AG04449 (cell line): ENCODE measurements around the gene IMMP2L.

Source experiments
- CTCF ChIA-PET: fragments of 350-600 bp; formaldehyde crosslinking; extraction: SDS; loops from one replicate; lab custom pipeline; 2021; ENCODE audit warnings: antibody characterized with exemption; lab: Yijun Ruan, JAX
- POLR2A ChIA-PET: fragments of 400-600, 350-600 bp; formaldehyde crosslinking; extraction: SDS; loops from one replicate; lab custom pipeline; 2020; ENCODE audit warnings: antibody characterized with exemption, inconsistent platforms; lab: Yijun Ruan, JAX
- DNase-seq: peaks from one replicate; pipeline ENCODE4 v3.0.0-alpha.2; 2010; ENCODE audit warnings: low read depth, low spot score
- H3K4me3 ChIP-seq: 2 replicates; pipeline ENCODE4 v1.5.1; 2011; ENCODE audit warnings: low read depth, mild to moderate bottlenecking, control low read depth, low read length
- TF ChIP-seq, protein P1 (sequence below): IDR thresholded peaks from one replicate; pipeline ENCODE4 v1.5.1; 2011; ENCODE audit warnings: mild to moderate bottlenecking, moderate library complexity, low read length, control low read depth, inconsistent platforms; ENCODE audit not compliant: insufficient read depth; ENCODE audit errors: missing control alignments

IMMP2L gene

DNA sequence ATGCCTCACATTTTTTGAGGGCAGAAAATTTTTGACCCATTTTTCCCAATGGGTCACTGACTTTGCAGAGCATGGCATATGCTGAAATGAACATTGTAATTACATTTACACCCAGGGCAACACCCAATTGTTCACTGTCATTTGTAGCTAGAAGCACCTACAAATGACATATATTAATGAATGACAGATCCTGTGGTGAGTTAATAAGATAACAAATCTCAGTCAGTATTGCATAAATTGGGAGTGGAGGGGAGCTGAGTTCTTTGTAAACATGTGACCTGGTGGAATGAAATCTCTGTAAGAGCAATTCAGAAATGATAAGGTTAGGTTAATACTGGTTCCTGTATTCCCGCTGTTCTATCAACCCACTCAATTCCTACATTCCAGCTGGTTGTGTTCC lies 726.4 kb downstream of the IMMP2L start:
- no peak overlapping the region for H3K4me3 ChIP-seq
- CTCF ChIA-PET, result no interaction called here
- TF ChIP-seq, protein P1, sequence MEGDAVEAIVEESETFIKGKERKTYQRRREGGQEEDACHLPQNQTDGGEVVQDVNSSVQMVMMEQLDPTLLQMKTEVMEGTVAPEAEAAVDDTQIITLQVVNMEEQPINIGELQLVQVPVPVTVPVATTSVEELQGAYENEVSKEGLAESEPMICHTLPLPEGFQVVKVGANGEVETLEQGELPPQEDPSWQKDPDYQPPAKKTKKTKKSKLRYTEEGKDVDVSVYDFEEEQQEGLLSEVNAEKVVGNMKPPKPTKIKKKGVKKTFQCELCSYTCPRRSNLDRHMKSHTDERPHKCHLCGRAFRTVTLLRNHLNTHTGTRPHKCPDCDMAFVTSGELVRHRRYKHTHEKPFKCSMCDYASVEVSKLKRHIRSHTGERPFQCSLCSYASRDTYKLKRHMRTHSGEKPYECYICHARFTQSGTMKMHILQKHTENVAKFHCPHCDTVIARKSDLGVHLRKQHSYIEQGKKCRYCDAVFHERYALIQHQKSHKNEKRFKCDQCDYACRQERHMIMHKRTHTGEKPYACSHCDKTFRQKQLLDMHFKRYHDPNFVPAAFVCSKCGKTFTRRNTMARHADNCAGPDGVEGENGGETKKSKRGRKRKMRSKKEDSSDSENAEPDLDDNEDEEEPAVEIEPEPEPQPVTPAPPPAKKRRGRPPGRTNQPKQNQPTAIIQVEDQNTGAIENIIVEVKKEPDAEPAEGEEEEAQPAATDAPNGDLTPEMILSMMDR, result no peak
- POLR2A ChIA-PET, result no interaction called here
- DNase-seq, result no peak

DNA sequence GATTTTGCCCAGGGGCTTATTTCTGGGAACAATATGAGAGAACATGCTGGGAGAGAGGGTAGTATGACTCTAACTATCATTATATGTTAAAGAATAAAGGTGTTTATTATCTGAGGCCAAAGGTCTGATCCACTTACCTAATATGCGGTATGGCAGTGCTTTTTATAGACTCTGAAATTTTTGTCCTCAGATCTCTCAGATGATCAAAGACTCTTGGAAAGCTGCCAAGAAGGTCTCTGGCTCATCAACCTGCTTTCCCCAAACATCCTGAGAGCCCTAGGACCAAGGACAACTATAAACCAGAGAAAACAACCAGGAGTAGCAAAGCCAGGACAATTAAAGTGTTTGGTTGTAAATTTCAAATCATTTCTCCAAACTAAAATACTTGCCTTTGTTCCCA lies 727.1 kb downstream of the IMMP2L start:
- no peak for DNase-seq
- H3K4me3 ChIP-seq, result no peak overlapping the region
- CTCF ChIA-PET, result no interaction called here
- POLR2A ChIA-PET, result no interaction called here
- TF ChIP-seq, protein P1, result no peak

DNA sequence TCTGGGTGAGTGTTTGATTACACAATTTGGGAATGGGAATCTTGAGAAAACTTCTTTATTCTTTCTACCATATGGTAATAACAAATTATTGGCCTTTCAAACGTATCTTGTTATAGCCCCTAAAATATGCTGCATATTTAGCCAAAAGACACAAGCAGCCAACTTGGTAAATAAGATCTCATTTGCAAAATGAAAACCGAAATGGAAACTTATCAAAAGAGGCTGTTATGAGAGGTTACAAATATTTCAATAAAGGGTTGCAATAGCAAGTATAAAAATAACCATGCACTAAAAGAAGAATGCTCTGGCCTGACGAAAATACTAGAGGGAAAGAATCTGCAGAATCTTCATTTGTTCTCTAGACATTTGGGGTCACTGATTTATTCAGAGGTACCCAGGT lies 730.9 kb downstream of the IMMP2L start:
- CTCF ChIA-PET, result interaction anchor here (1.1 kb wide), 1 partner anchor 9 kb away, joined by 3 read pairs; no protein-coding TSS in a partner anchor
- TF ChIP-seq, protein P1, result no peak
- H3K4me3 ChIP-seq, result no peak overlapping the region
- DNase-seq, result no peak
- POLR2A ChIA-PET, result no interaction called here

DNA sequence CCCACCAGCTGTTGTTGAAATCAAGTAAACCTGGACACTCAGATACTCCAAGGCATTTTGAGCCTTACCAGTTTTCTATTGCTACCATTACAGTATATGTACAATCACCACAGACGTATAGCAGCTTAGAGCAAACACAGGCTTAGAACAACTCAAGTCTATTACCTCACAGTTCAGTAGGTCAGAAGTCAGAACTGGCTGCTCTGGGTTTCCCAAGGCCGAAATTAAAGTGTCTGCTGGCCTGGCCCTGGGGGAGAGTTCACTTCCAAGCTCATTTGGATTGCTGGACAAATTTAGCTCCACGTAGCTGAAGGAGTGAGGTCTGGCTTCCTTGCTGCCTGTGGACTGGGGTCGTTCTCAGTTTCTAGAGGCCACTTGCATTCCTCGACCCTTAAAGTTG lies 731.5 kb downstream of the IMMP2L start:
- no peak overlapping the region for H3K4me3 ChIP-seq

DNA sequence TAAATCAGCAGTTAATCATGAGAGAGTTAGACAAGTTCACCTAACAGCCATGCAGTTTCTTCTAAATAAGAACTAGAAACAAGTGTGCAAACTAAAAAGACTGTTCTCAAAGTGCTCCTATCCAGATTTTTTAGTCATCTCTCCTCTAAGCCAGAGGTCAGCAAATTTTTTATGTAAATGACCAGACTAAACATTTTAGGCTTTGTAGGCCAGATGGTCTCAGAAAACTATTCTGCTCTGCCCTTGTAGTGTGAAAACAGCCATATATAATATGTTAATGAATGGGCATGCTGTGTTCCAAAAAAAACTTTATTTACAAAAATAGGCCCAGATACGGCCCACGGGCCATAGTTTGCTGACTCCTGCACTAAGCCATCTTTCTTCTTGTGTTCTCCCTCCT lies 734.4 kb downstream of the IMMP2L start:
- no peak for DNase-seq
- TF ChIP-seq, protein P1, result no peak

More for the DNA sequence above, 731.5 kb downstream of the IMMP2L start:
- DNase-seq, result no peak
- ChIA-PET POLR2A (no interaction called here), CTCF (interaction anchor here (1.1 kb wide), 1 partner anchor 9 kb away, joined by 3 read pairs; no protein-coding TSS in a partner anchor)
- TF ChIP-seq, protein P1, result no peak

DNA sequence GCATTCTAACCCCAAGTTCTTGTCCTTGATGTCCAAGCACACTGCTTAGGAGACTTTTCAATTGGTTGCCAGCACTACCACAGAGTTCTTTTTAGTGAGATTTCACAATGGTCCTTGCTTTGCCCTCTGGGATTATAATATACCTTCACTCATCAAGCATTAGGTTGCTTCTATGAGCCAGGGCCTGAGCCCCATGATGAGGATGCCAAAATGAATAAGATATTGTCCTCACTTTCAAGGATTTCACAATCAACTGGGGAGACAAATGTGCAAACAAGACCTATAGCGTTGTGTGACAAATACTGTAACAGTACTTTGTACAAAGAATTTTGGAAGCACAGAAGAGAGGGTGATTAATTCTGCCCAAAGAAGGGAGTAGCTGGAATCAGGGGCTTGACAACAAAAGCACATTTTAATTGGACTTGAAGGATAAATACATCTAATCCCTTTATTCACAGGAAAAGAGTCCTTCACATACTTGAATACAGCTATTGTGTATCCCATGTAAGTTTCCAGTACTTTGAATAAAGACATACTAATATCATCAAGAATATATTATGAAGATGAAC lies 734.9 kb downstream of the IMMP2L start:
- no peak for DNase-seq
- ChIA-PET CTCF (no interaction called here), POLR2A (no interaction called here)
- H3K4me3 ChIP-seq, result no peak overlapping the region
- TF ChIP-seq, protein P1, result no peak

More for the DNA sequence above, 734.4 kb downstream of the IMMP2L start:
- CTCF ChIA-PET, result no interaction called here
- POLR2A ChIA-PET, result no interaction called here
- H3K4me3 ChIP-seq, result no peak overlapping the region
